Activated naive CD4-positive, alpha-beta T cell treated with Interleukin-2 at 50 U/mL for 16 hours (primary cell): ENCODE data around the gene CD300LB.

Experiments used
- DNase-seq: peaks from one replicate; pipeline ENCODE4 v3.0.0-alpha.2; 2020

Gene CD300LB

DNA sequence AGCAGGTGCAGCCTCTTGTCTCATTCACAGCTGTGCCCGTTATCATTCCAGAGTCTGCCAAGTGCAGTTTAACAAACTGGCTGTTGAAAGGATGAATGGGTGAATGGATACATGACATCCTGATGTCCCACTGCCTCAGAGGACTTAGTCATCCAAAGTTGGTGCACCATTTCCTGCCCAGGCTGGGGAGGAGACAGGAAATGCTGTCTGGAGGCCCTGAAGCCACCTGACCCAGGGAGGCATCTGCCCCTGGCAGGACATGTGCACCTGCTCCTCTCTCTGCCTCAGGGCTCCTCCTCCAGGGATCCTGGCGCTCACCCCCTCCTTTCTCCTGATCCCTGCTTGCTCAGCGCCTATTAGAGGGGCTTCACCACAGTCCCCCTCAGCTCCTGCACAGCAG, 16.5 kb upstream of the CD300LB start:
- DNase-seq: no peak

GRCh38 chr17:74547264-74547663, 16.0 kb upstream of the CD300LB start:
- no peak for DNase-seq

DNA sequence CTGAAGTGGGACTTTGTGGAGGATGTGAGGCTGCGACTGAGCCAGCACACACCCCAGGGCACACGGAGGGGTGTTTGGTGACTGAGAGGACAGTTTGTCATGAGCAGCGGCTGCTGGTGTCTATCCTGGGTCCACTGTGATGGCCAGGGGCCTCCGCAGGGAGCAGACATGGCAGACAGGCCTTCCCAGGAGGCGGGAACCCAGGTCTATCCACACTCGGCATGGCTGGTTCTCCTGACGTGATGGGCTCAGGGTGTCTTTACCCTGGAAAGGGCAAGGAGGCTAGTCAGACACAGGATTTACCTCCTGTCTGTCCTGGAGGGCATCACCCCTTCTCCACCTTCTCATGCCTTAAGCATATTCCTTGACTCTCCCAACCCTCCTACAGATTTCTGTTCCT, 15.3 kb upstream of the CD300LB start:
- DNase-seq: no peak

- no peak for DNase-seq
Measured at GRCh38 chr17:74545843-74546230, 14.6 kb upstream of the CD300LB start, which contains the start of gene CD300C. Gene CD300C (minus strand): TSS chr17:74546115. CDS start chr17:74545782, 333 bp downstream.

DNA sequence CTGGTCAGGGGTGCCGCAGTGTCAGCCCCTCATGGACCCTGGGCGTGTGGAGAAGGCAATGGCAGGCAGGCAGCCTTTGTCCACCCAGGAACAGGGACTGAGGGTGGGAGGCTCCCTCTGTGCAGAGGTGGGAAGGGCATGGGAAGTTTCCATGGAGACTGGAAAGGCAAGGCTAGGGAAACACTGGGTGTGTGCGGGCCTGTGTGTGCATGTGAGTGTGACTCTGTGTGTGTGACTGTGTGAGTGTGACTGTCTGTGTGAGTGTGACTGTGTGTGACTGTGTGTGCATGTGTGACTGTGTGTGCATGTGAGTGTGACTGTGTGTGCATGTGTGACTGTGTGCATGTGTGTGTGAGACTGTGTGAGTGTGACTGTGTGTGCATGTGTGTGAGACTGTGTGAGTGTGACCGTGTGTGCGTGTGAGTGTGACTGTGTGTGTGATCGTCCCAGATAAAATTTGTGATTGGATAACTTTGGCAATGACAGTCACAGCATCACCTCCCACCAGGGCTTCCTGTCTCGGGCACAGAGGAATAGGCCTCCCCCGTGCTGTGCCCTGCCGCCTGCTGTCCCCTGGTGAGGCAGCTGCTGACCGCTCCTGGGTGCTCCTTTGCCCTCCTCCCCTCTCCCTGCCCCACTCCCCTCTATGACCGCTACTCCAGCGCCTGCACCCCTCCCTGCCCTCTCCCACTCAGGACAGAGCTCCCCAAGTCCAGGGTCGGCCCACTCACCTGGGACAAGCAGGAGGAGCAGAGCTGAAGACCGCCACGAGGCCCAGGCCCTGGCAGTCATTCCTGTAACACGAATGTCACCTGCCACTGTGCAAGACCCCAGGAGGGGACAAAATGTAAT, 13.9 kb upstream of the CD300LB start:
- DNase-seq: no peak

DNA sequence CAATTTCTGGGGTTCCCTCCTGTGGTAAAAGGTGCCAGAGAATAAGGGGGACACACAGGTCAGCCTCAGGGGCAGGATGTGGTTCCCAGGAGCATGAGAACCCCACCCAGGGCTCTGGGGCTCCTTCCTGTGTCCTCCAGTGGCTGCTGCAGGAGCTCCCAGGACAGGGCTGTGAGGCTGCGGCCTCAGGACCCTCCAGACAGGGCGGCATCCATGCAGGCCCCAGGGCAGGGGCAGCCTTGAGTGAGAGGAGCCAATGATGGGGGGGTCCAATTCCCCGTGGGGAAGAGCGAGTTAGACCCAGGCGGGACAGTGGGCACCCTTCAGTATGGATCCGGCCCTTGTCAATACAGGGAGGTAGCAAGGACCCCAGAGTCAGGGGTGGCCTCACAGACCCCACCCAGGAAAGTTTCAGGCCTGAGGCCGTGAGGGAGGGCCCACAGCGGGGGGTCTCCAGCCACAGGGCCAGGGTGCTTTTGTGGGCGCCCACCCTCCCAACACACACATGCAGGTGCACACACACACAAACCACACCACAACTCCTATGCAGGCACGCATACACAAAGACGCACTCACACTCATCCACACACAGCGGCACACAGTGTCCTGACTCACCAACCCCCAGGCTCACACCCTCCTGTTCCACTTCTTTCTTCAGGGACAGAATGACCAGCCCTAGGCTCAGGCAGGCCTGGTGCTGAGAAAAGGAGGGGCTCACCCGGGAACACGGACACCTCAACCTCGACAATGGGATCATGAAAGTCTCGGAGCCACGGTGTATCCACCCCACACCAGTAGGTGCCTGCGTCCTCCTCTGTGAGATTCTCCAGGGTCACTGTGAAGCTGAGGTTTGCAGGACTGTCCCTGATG, 12.9 kb upstream of the CD300LB start:
- no peak for DNase-seq

- no peak for DNase-seq
Measured at GRCh38 chr17:74543406-74543805, 12.1 kb upstream of the CD300LB start.

GRCh38 chr17:74542727-74543383, 11.6 kb upstream of the CD300LB start:
- no peak for DNase-seq

GRCh38 chr17:74542166-74542565, 10.9 kb upstream of the CD300LB start:
- DNase-seq: no peak

DNA sequence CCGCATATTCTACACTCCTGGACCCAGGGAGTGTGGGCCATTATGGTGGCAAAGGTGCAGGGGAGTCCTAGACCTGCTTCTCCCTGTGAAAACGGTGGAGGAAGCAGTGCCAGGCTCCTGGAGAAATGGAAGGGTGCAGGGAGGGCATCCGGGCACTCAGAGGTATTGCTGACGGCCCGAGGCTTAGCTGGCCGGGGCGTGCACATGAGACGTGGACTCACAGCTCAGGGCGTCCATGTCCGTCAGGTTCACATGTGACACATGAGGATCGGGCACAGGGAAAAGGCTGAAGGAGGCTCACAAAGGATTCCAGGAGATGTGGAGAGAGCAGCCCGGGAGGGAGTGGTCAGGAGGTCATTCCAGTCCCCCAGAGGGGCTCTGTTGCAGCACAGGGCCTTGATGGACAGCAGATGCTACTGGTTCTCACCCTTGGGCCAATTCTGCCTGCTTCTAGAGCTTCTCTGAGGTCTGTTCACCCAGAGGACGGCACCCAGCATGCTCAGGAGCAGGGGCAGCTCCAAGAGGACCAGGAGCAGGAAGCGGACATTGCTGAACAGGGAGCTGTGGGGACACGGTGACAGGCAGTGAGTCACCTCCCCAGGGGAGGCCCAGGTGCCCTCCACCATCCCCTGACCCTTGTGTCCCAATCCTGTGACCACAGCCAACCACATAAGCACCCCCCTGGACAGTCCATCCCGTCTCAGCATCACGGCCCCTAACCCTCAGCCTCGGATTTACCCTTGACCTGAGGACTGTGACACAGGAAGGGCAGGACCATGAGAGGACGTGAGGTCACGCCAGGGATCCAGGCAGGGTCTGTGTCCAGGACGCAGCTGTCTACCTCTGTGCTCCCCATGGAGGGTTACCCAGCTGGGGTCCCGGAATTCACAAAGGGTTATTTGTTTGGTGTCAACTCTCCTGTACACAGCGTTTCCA, 10.2 kb upstream of the CD300LB start:
- no peak for DNase-seq

- no peak for DNase-seq
Measured at GRCh38 chr17:74539281-74539820, 8.1 kb upstream of the CD300LB start.

GRCh38 chr17:74536890-74537289, 5.6 kb upstream of the CD300LB start:
- DNase-seq: no peak

DNA sequence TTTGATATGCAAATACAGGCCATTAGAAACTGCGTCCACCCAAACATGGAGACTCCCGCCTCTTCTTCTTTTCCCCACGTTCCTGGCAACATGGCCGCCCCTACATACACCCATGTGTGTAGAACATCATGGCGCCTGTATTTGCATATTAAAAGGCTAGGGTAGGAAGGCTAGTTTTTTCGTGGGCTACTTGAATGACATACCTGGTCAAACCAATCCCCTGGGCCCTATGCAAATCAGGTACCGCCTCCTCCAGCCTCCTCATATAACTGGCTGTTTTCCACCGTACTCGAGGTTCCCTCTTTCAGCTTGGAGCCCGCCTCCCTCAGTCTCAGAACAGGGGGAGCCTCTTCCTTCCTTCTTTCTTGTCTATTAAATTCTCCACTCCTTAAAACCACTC, 840 bp upstream of the CD300LB start:
- DNase-seq: no peak

DNA sequence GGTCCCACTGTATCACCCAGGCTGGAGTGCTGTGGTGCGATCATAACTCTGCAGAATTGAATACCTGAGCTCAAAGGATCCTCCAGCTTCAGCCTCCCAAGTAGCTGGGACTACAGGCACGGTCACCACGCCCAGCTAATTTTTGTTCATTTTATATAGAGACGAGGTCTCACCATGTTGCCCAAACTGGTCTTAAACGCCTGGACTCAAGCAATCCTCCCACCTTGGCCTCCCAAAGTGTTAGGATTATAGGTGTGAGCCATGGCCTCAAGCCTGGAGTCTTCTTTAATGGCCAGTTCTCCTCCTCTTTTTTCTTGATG, 484 bp downstream of the CD300LB start:
- no peak for DNase-seq

GRCh38 chr17:74529243-74529642, 2.0 kb downstream of the CD300LB start:
- no peak for DNase-seq

- no peak for DNase-seq
Measured at GRCh38 chr17:74528491-74529199, 2.6 kb downstream of the CD300LB start.

GRCh38 chr17:74527756-74528155, 3.5 kb downstream of the CD300LB start:
- no peak for DNase-seq

DNA sequence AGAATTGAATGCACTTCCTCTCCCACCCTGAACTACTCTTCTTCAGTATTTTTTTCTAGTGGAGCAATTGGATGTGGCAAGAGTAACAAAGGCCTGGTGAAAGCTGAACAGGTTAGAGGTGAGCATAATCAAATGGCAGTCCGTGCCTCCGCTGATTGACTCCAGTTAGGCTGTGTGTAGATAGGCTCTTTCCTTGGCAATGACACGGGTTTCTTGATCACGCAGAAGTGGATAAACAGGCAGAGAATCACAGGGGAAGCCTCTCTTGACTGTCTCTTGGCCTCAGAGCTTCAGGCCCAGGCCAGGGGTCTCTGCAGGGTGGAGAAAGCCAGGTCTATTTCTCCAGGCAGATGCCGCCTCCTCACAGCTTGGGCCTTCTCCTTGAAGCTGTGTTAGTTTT, 4.2 kb downstream of the CD300LB start:
- no peak for DNase-seq

DNA sequence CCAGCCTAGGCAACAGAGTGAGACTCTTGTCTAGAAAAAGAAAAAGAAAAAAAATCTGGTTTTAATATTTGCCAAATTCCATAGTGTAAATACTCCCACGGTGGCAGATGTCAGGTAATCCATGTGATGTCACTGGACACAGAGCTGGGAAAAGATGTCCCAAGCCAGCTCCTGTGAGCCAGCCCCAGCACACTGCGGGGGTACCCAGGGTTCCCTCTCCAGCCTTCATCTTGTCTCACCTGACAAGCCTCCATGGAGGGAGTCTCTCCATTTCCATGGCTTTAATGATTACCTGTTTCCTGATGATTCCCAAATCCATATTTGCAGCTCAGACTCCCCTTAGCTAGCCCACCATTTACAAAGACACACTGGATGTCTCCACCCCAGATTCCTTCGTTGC, 4.6 kb downstream of the CD300LB start:
- no peak for DNase-seq

- DNase-seq: no peak
Measured at GRCh38 chr17:74525781-74526288, 5.4 kb downstream of the CD300LB start.

GRCh38 chr17:74525465-74525725, 5.9 kb downstream of the CD300LB start:
- no peak for DNase-seq
